Astrocyte (in vitro differentiated cells and primary cell): Measurements from ENCODE around the gene COL18A1.

Experiments used
- CTCF ChIP-seq: IDR thresholded peaks from 2 replicates; pipeline ENCODE4 v1.5.1; 2011; ENCODE audit warnings: low read depth, mild to moderate bottlenecking, inconsistent platforms, low read length, moderate library complexity; ENCODE audit not compliant: insufficient read depth
- EZH2 ChIP-seq: IDR thresholded peaks from 2 replicates; pipeline ENCODE4 v1.6.1; 2012; ENCODE audit warnings: mild to moderate bottlenecking, low read length, inconsistent platforms; ENCODE audit not compliant: insufficient read depth

DNA sequence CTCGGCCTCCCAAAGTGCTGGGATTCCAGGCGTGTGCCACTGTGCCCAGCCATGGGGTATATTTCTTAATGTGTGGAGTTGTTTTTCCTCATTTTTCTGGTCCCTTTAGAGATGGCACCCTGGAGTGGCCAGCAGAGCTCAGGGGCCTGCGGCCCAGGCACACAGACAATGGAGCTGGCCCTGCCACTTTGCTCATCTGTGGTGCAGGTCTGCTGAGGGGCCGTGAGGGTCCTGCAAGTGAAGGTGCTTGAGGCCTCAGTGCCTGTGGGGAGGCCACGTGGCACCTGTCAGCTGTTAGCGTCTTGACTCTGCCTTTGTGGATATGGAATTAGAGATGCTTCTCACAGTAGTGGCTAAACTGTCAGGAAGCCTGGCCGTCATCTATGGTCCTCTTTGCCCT is 7.5 kb downstream of the COL18A1 start:
- no peak for TF ChIP-seq CTCF
- no peak for TF ChIP-seq EZH2
